ENCODE measurements around the gene HSBP1L1. TPM values are rescaled to one million over a fixed set of nuclear protein-coding genes. Genes with fewer than 3 reads are reported as not detected.
A peak's percentile ranks its signal among the peaks of the same experiment; 100 is the strongest.
"Not testable (repeated sequence)": the region's sequence is repeated elsewhere in the genome, so short reads cannot be mapped to it uniquely, and the experiment has no call there.

The HSBP1L1 gene
- total RNA-seq, 1 donor from 2014 or later: 9.4 TPM

DNA sequence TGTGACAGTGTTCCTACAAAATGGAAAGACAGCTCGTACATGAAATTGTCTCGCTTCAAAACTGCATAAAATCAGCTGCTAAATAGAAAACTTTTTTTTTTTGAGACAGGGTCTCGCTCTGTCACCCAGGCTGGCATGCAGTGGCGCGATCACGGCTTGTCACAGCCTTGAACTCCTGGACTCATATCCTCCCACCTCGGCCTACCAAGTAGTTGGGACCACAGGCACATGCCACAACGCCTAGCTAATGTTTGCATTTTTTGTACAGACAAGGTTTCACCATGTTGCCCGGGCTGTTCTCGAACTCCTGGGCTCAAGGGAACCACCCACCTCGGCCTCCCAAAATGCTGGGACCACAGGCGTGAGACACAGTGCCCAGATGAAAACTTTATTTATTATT is 20.7 kb downstream of the HSBP1L1 start:
- no peak for DNase-seq (ENCODE audit: low spot score)

DNA sequence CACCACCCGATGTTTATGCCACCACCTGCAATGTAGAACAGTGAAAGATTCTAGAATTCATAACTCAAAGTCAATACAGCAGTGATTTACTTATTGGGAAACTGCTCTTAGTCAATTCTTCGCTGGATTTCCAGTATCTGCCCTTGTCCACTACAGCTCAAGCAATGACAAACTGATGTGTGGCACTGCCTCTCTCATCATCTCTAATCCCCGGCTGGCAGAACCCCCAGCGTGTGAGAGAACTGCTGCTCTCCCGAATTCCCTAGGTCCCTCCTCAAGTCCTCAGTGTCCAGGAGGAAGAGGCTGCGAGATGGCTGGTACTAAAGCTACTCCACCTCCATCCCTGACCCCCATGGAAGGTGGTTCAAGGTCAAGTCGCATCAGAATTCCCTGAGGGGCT is 22.3 kb downstream of the HSBP1L1 start:
- DNase-seq (ENCODE audit: low spot score): no peak

DNA sequence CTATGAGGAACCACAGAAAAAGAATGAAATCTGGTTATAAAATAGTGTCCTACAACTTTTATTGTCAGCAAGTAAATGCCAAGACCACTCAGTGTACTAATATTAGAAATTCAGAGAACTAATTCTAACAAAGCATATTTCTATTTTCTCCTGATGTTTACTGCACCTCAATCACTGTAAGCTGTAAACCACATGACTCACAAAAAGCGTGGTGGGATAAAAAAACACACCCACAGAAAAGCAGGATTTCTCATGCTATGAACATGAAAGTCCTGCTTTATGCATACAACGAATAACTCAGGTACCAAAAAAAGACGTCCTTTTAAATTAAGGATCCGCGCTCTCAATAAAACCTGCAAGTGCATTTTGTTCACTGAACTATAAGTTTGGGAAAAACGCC is 23.1 kb downstream of the HSBP1L1 start:
- DNase-seq (ENCODE audit: low spot score): peak; percentile 3

DNA sequence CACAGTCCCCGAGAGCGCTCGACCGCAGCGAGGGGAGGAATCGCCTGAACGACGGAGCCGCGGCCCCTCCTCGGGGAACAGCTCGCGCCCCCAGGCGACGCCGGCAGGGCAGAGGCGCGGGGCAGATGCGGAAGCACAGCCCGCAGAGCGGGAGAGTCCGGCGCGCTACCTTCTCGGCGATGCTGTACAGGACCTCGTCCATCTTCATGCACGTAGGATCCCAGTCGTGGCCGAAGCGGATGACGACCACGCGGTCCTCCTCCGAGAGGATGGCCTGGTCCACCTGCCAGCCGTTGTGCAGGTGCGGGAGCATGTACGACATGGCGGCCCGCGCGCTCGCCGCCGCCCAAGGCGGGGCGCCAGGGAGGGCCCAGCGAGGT is 23.6 kb downstream of the HSBP1L1 start:
- DNase-seq (ENCODE audit: low spot score): no peak

DNA sequence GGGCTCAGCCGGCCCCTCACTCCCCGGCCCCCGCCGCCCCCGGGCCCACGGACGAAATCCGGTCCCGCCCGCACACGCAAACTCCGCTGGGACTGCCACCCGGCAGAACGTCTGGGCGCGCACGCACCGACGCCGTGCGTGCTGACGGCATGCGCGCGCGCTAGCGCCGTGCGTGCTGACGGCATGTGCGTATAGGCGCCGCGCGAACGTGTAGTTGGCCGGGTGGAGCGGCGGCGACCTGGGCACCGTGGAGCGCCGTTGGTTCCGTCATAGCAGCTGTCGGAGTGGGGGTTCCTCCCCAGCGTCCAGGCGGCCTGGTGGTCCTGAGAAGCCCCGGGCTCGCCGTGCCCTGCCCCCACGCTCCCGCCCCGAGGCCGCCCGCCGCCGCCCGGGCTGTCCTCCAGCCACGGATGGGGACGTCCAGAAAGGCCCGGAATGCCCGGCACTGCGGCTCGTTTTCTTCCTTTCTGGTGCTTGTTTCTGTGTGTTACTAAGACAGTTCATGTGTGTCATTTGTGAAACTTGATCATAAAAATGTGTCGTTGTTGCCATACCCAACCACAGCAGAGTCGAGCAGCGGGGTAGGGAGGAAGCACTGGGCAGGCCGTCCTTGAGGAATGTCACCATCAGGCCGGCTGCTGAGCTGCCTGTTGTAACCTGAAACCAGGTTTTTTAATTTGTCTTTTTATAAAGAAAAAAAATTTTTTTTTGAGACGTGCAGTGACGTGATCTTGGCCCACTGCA is 24.2 kb downstream of the HSBP1L1 start, which contains the start of gene TXNL4A:
Gene TXNL4A (minus strand): TSS at position 113 of the 744 bp plus-strand sequence. CDS start 171 bp downstream, outside the sequence.
- peak; percentile 90 for DNase-seq (ENCODE audit: low spot score)

DNA sequence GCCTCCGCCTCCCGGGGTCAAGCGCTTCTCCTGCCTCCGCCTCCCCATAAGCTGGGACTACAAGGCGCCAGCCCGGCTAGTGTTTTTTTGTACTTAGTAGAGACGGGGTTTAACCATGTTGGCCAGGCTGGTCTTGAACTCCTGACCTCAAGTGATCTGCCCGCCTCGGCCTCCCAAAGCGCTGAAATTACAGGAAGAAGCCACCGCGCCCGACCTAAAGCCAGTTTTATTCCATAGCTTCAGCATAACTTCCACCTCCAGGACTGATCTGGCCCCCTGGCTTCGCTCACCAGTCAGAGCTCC is 24.7 kb downstream of the HSBP1L1 start:
- no peak for DNase-seq (ENCODE audit: low spot score)

DNA sequence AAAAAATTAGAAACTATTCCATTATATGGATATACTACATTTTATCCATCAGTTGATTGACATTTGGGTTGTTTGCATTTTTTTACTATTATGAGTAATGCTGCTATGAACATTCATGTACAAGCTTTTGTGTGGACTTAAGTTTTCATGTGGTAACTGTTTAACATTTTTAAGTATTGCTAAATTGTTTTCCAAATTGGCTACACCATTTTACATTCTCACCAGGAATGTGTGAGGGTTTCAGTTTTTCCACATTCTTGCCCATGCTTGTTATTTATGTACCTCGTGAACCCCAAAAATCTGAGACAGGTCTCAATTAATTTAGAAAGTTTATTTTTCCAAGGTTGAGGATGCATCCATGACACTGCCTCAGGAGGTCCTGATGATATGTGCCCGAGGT is 27.1 kb downstream of the HSBP1L1 start:
- DNase-seq (ENCODE audit: low spot score): no peak

DNA sequence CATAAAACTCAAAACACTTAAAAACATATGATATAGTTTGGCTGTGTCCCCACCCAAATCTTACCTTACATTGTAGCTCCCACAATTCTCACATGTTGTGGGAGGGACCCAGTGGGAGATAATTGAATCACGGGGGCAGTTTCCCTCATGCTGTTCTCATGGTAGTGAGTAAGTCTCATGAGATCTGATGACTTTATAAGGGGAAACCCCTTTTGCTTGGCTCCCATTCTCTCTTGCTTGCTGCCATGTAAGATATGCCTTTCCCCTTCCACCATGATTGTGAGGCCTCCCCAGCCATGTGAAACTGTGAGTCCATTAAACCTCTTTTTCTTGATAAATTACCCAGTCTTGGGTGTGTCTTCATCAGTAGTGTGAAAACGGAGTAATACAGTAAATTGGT is 35.3 kb downstream of the HSBP1L1 start:
- not testable (repeated sequence) for DNase-seq (ENCODE audit: low spot score)

DNA sequence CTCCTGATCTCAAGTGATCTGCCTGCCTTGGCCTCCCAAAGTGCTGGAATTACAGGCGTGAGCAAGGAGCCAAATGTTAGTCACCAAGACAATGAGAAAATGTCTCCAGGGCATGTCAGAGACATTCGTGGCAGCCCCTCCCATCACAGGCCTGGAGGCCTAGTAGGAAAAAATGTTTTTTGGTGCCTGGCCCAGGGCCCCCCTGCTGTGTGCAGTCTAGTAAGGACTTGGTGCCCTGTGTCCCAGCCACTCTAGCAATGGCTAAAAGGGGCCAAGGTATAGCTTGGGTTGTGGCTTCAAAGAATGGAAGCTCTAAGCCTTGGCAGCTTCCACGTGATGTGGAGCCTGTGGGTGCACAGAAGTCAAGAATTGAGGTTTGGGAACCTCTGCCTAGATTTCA is 36.4 kb downstream of the HSBP1L1 start:
- DNase-seq (ENCODE audit: low spot score): no peak

DNA sequence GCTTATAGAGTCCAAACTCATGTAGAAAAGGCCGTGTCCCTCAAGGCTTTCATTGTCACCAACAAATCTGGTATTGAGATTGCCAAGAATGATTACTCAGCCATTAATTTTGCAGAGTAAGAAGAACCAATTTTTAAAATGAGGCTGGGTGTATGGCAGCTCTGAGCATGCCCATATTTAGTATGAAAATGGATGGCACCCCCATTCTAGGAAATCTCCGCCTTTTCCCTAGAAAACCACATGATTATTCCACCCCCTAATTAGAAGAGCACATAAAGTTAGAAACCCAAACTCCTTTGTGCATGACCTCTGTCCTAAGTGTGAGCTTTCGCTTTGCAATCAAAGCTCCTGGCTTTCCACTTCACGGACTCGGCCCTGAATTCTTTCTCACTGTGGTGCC is 38.0 kb downstream of the HSBP1L1 start:
- no peak for DNase-seq (ENCODE audit: low spot score)

DNA sequence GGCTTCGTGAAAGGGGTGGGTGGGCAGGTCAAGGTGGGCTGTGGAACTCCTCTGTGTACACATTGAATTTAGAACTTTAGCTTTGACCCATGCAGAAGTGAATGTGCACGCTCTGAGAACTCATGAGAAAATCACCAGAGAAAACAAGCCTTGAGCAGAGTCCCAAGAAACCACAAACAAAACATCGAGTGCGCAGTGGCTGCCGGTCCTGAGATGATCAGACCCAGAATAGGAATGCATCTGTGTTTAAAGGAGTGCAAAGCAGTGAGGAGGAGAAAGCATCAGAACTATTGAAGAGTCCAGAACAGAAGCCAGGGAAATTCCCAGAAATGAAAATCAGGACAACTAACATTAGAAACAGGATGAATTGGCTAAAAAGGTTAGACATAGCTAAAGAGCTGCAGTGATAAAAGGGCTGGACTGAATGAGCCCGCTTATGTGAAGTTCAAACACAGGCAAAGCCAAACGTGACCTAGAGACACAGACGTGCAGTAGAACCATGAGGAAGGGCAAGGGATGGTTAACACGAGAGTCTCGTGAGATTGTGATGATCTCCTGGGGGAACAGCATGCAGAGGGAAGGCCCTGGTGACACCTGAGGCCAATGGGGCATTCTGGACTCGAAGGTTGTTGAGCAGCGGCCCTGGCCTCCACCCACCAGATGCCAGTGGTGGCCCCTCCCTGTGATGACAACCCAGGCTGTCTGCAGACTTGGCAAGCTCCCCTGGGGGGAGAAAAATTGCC is 40.3 kb downstream of the HSBP1L1 start:
- DNase-seq (ENCODE audit: low spot score): no peak

DNA sequence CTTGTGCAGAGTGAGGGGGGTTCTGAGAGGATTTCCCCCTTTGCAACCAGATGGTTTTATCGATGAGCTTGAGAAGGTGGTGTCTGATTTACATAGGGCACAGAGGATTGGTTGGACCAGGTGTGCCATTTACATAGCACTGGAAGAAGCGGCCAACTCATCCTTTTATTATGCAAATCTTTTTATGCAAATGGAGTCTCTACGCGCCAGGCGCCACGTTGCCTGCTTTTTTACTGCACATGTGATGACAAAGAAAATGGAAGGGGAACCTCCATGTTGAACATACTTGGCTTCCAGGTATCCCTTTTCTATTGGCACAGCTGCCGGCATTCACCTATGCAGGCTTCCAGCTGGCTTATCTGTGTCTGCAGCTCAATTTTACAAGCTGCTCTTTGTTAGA is 42.3 kb downstream of the HSBP1L1 start:
- no peak for DNase-seq (ENCODE audit: low spot score)

DNA sequence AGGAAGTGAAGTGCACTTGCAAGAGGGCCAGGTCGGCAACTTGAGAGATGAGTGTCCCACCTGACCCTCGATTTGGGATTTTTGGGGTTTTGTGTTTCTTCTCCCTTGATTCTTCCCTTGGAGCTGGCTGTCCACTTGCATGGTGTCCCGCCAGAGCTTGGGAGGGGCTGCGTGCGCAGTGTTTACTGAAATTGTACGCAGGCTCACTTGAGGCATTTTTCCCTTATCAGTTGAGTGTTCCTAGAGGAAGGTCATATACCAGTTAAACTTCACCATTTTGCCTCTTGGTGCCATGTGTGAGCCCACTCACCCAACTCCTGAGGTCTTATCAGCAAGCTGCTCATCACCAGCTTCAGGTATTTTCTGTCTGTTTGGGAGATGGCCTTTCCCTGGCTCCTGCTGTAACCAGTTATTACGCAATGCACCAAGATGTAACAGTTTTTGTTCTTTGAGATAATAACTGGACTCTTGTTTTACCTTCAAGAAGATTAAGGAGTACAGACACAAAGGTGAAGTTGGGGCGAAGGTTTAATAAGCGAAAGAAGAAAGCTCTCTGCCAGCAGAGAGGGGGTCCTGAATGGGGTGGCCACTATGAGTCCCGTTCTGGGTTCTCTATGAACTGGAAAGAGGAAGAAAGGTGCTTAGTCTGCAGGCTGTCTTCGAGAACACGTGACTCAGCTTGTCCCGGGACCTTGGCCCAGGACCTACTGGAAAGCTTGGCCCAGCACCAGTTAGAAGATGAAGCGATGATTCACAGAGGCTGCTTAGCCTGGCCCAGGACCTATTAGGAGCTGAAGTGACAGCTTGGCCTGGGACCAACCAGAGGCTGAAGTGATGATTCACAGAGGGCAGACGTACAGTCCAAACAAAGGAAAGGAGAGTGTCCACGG is 45.5 kb downstream of the HSBP1L1 start:
- peak; percentile 20 for DNase-seq (ENCODE audit: low spot score)

DNA sequence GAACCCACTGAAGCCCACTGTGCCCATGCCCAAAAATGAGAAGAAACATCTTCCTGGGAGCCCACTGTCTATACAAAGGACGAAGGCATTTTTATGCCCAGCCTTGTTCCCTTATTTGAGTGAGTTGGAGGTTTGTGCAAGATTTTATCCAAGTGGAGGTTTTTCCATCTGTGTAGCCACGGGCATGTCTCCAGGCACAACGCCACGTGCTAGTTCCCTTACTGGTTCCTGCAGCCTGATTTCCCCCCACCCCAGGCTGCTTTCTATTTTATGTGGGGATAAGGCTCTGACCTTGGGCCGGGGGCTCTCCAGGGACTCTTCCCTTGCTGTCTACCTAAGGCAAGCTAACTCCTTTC is 46.1 kb downstream of the HSBP1L1 start:
- no peak for DNase-seq (ENCODE audit: low spot score)

DNA sequence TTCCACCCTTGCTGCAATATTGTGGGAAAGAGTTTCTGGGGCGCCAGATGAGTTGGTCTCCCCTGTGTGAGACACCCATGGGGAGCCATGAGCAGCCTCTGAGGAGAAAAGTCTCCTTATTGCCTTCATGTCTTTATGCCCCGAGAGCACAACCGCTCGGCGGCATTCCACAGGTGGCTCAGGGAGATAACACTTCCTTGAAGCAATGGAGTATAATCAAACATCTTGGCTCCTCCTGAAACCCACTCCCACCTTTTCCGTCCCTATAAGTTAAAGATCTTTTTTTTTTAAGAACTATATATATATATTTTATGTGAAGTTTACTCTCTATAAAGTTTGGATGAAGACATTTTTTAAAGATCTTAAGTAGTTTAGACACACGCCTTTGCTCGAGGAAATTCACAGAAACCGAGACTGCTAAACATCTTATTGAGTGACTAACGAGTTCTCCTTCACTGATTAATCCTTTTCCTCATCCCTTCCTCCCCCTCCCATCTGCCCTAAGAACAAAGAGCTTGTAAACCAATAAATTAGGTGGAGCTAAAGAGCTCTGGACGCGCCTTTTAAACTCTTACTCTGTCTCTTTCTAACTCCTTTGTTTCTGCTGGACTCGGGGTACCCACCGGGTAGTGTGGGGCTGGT is 47.2 kb downstream of the HSBP1L1 start:
- not testable (repeated sequence) for DNase-seq (ENCODE audit: low spot score)

DNA sequence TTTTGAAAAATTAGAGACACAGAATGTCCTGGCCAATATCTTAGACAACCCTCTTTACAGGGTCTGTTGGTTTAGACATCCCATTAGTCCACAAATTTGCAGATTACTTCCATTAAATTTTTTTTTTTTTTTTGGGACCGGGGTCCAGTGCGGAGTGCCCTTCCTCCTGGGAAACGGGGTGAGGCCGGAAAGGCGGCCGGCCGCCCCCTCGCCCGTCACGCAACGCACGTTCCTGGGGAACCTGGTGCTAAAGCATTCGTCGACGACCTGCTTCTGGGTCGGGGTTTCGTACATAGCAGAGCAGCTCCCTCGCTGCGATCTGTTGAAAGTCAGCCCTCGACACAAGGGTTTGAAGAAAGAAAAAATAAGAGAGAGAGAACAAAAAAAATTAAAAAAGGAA is 48.3 kb downstream of the HSBP1L1 start:
- DNase-seq (ENCODE audit: low spot score): no peak

Other genes starting within 250 kb of the HSBP1L1 start
- gene KCNG2, start 166.7 kb upstream of the HSBP1L1 start, total RNA-seq (ENCODE audit: insufficient read depth, low replicate concordance): 2.6 TPM
- gene SLC66A2, start 13.0 kb upstream of the HSBP1L1 start, total RNA-seq (ENCODE audit: insufficient read depth, low replicate concordance): 13.5 TPM
- gene TXNL4A, start 23.9 kb downstream of the HSBP1L1 start, total RNA-seq (ENCODE audit: insufficient read depth, low replicate concordance): 39.2 TPM
- 27.4 TPM for gene RBFA, start 69.8 kb downstream of the HSBP1L1 start, total RNA-seq (ENCODE audit: insufficient read depth, low replicate concordance)
- gene ADNP2, start 144.6 kb downstream of the HSBP1L1 start, total RNA-seq (ENCODE audit: insufficient read depth, low replicate concordance): 14.4 TPM